ENCODE measurements around the gene COL25A1.

The COL25A1 gene

GRCh38 chr4:108959491-108959890 is 343.0 kb downstream of the COL25A1 start:
- DNase-seq (ENCODE audit: low read depth, low spot score): peak; percentile 13
- TF ChIP-seq CTCF (IDR thresholded peaks at IDR 0.05; ENCODE audit: low read depth, low read length): no peak
- no peak overlapping the region for H3K4me3 ChIP-seq (ENCODE audit: low read depth, low read length)
- in situ Hi-C loops (cut with HindIII; ENCODE audit: low sequenced_read_pairs): no loop called here

GRCh38 chr4:108954880-108955279 is 347.6 kb downstream of the COL25A1 start:
- in situ Hi-C loops (cut with HindIII; ENCODE audit: low sequenced_read_pairs): no loop called here
- no peak for DNase-seq (ENCODE audit: low read depth, low spot score)
- H3K4me3 ChIP-seq (ENCODE audit: low read depth, low read length): no peak overlapping the region
- TF ChIP-seq CTCF (IDR thresholded peaks at IDR 0.05; ENCODE audit: low read depth, low read length): no peak

GRCh38 chr4:108953941-108954340 is 348.5 kb downstream of the COL25A1 start:
- no peak for TF ChIP-seq CTCF (IDR thresholded peaks at IDR 0.05; ENCODE audit: low read depth, low read length)
- H3K4me3 ChIP-seq (ENCODE audit: low read depth, low read length): no peak overlapping the region
- no peak for DNase-seq (ENCODE audit: low read depth, low spot score)
- in situ Hi-C loops (cut with HindIII; ENCODE audit: low sequenced_read_pairs): no loop called here

GRCh38 chr4:108950158-108950915 is 352.1 kb downstream of the COL25A1 start:
- no peak for DNase-seq (ENCODE audit: low read depth, low spot score)

GRCh38 chr4:108947526-108947925 is 354.9 kb downstream of the COL25A1 start:
- in situ Hi-C loops (cut with HindIII; ENCODE audit: low sequenced_read_pairs): no loop called here
- H3K4me3 ChIP-seq (ENCODE audit: low read depth, low read length): no peak overlapping the region
- DNase-seq (ENCODE audit: low read depth, low spot score): no peak
- TF ChIP-seq CTCF (IDR thresholded peaks at IDR 0.05; ENCODE audit: low read depth, low read length): no peak

More at GRCh38 chr4:108950158-108950915, 352.1 kb downstream of the COL25A1 start:
- no peak for TF ChIP-seq CTCF (IDR thresholded peaks at IDR 0.05; ENCODE audit: low read depth, low read length)
- in situ Hi-C loops (cut with HindIII; ENCODE audit: low sequenced_read_pairs): no loop called here
- no peak overlapping the region for H3K4me3 ChIP-seq (ENCODE audit: low read depth, low read length)

- no peak overlapping the region for H3K4me3 ChIP-seq (ENCODE audit: low read depth, low read length)
- in situ Hi-C loops (cut with HindIII; ENCODE audit: low sequenced_read_pairs): no loop called here
- DNase-seq (ENCODE audit: low read depth, low spot score): no peak
- TF ChIP-seq CTCF (IDR thresholded peaks at IDR 0.05; ENCODE audit: low read depth, low read length): no peak
Measured at GRCh38 chr4:108946237-108946636, 356.2 kb downstream of the COL25A1 start.
